Measurements from ENCODE around the gene GTPBP1. TPM values are rescaled to one million over a fixed set of nuclear protein-coding genes. Genes with fewer than 3 reads are reported as not detected.
A peak's percentile ranks its signal among the peaks of the same experiment; 100 is the strongest.

Gene GTPBP1
- polyA plus RNA-seq (ENCODE audit: insufficient read length in 10 of 10): 10 to 100 TPM; 26.8 to 37.6 (median 32.9) TPM
- long read RNA-seq, donor 1, partial matches to known transcripts: 0 of 2 reads
- long read RNA-seq, donor 1, other reads (novel, unspliced or antisense): 0 of 2 reads
- long read RNA-seq, donor 2, full-length matches to known transcripts: 2 of 2 reads
- long read RNA-seq, donor 2, partial matches to known transcripts: 0 of 2 reads
- long read RNA-seq, donor 2, other reads (novel, unspliced or antisense): 0 of 2 reads
- long read RNA-seq, donor 3: 0 reads
- long read RNA-seq, donor 4, full-length matches to known transcripts: 2 of 13 reads
- long read RNA-seq, donor 4, partial matches to known transcripts: 11 of 13 reads
- long read RNA-seq, donor 4, other reads (novel, unspliced or antisense): 0 of 13 reads
- long read RNA-seq, donor 5, partial matches to known transcripts: 5 of 8 reads
- long read RNA-seq, donor 5, other reads (novel, unspliced or antisense): 0 of 8 reads
- long read RNA-seq, donor 6, full-length matches to known transcripts: 3 of 16 reads
- long read RNA-seq, donor 6, partial matches to known transcripts: 5 of 16 reads
- long read RNA-seq, donor 6, other reads (novel, unspliced or antisense): 8 of 16 reads
- long read RNA-seq, donor 7, full-length matches to known transcripts: 1 of 1 reads
- long read RNA-seq, donor 7, partial matches to known transcripts: 0 of 1 reads
- long read RNA-seq, donor 7, other reads (novel, unspliced or antisense): 0 of 1 reads
- long read RNA-seq, donor 8: 0 reads
- long read RNA-seq, donor 9, partial matches to known transcripts: 0 of 1 reads
- long read RNA-seq, donor 9, other reads (novel, unspliced or antisense): 0 of 1 reads

- DNase-seq: peak; percentile 100
These were observed at the start of gene GTPBP1 for GRCh38 chr22:38705235-38706100. GTPBP1 (plus strand) TSS chr22:38705944; CDS start chr22:38705956, 12 bp downstream.

GRCh38 chr22:38656256-38657044 lies 49.3 kb upstream of the GTPBP1 start, which contains the start of the genes CBY1 and FAM227A:
CBY1 (plus strand) TSS chr22:38656638; CDS start chr22:38668055, 11,417 bp downstream.
FAM227A (minus strand) TSS chr22:38656392; CDS start chr22:38650168, 6,224 bp downstream.
- peak; percentile 82 to 97 (median 94) for DNase-seq

GRCh38 chr22:38657045-38657909 lies 48.5 kb upstream of the GTPBP1 start:
- peak in 1 of 3 donors; percentile 12 for DNase-seq

- no peak for DNase-seq
These were observed 30.9 kb upstream of the GTPBP1 start for GRCh38 chr22:38674888-38675287.

GRCh38 chr22:38675833-38676232 lies 29.9 kb upstream of the GTPBP1 start:
- DNase-seq: no peak

GRCh38 chr22:38681582-38682335 lies 24.0 kb upstream of the GTPBP1 start, which contains the start of gene TOMM22:
TOMM22 (plus strand) TSS chr22:38681957; CDS start chr22:38681979, 22 bp downstream.
- peak; percentile 83 to 96 (median 91) for DNase-seq

- DNase-seq: no peak
These were observed 20.8 kb upstream of the GTPBP1 start for GRCh38 chr22:38684895-38685294.

- DNase-seq: no peak
These were observed 20.0 kb upstream of the GTPBP1 start for GRCh38 chr22:38685761-38686160.

- no peak for DNase-seq
These were observed 16.1 kb upstream of the GTPBP1 start for GRCh38 chr22:38689651-38690050.

GRCh38 chr22:38694049-38694448 lies 11.7 kb upstream of the GTPBP1 start:
- DNase-seq: no peak

- DNase-seq: no peak
These were observed 10.8 kb upstream of the GTPBP1 start for GRCh38 chr22:38694940-38695339.

- DNase-seq: peak in 1 of 3 donors; percentile 38
These were observed 8.9 kb upstream of the GTPBP1 start for GRCh38 chr22:38696606-38697424.

- DNase-seq: peak in 1 of 3 donors; percentile 25
These were observed 8.2 kb upstream of the GTPBP1 start for GRCh38 chr22:38697425-38698089.

GRCh38 chr22:38698407-38699094 lies 7.2 kb upstream of the GTPBP1 start:
- DNase-seq: no peak

- no peak for DNase-seq
These were observed 6.6 kb upstream of the GTPBP1 start for GRCh38 chr22:38699143-38699542.

- DNase-seq: peak in 2 of 3 donors; percentile 21 to 55
These were observed 6.0 kb upstream of the GTPBP1 start for GRCh38 chr22:38699784-38700183.

All from muscle of back (tissue), 13 donors.